ENCODE data around the gene SNX12.
A peak's percentile ranks its signal among the peaks of the same experiment; 100 is the strongest.

SNX12 gene

GRCh38 chrX:71068044-71068918, at the start of gene SNX12:
SNX12 (minus strand) TSS chrX:71068334; CDS start chrX:71068306, 28 bp downstream.
- peak; percentile 76 for DNase-seq

GRCh38 chrX:71117358-71117757, 49.2 kb upstream of the SNX12 start:
- DNase-seq = no peak

- peak; percentile 26 for DNase-seq
These were observed 43.8 kb upstream of the SNX12 start for GRCh38 chrX:71111921-71112431.

- peak; percentile 59 for DNase-seq
These were observed 43.2 kb upstream of the SNX12 start, which contains the start of gene IL2RG for GRCh38 chrX:71111141-71111843. IL2RG (minus strand) TSS chrX:71111577; CDS start chrX:71111539, 38 bp downstream.

GRCh38 chrX:71109051-71109450, 40.9 kb upstream of the SNX12 start:
- DNase-seq = no peak

GRCh38 chrX:71107762-71108360, 39.7 kb upstream of the SNX12 start:
- DNase-seq = peak; percentile 47

GRCh38 chrX:71107245-71107644, 39.1 kb upstream of the SNX12 start:
- DNase-seq = no peak

- no peak for DNase-seq
These were observed 38.3 kb upstream of the SNX12 start, which contains the start of gene CXorf65 for GRCh38 chrX:71106427-71106826. CXorf65 (minus strand) TSS chrX:71106740; CDS start chrX:71106556, 184 bp downstream.

- DNase-seq = no peak
These were observed 37.5 kb upstream of the SNX12 start for GRCh38 chrX:71105628-71106027.

- DNase-seq = peak; percentile 72
These were observed 35.2 kb upstream of the SNX12 start for GRCh38 chrX:71103110-71103983.

GRCh38 chrX:71102292-71102691, 34.2 kb upstream of the SNX12 start:
- DNase-seq = no peak

GRCh38 chrX:71100581-71101505, 32.7 kb upstream of the SNX12 start:
- DNase-seq = no peak

- no peak for DNase-seq
These were observed 31.6 kb upstream of the SNX12 start for GRCh38 chrX:71099736-71100135.

- DNase-seq = no peak
These were observed 30.9 kb upstream of the SNX12 start for GRCh38 chrX:71098951-71099506.

- DNase-seq = peak; percentile 32
These were observed 30.2 kb upstream of the SNX12 start for GRCh38 chrX:71098302-71098701.

- DNase-seq = no peak
These were observed 28.6 kb upstream of the SNX12 start for GRCh38 chrX:71096760-71097032.

GRCh38 chrX:71095981-71096759, 28.0 kb upstream of the SNX12 start:
- no peak for DNase-seq

- DNase-seq = peak; percentile 18
These were observed 27.4 kb upstream of the SNX12 start, which contains the start of gene FOXO4 for GRCh38 chrX:71095555-71095980. FOXO4 (plus strand) TSS chrX:71095851; CDS start chrX:71096529, 678 bp downstream.

- DNase-seq = no peak
These were observed 26.9 kb upstream of the SNX12 start for GRCh38 chrX:71095033-71095432.

- DNase-seq = no peak
These were observed 23.1 kb upstream of the SNX12 start for GRCh38 chrX:71091263-71091662.
